AG04449 (cell line): ENCODE measurements around the gene ABL2.

Source experiments
- CTCF ChIA-PET: fragments of 350-600 bp; formaldehyde crosslinking; extraction: SDS; loops from one replicate; lab custom pipeline; 2021; ENCODE audit warnings: antibody characterized with exemption; lab: Yijun Ruan, JAX
- POLR2A ChIA-PET: fragments of 400-600, 350-600 bp; formaldehyde crosslinking; extraction: SDS; loops from one replicate; lab custom pipeline; 2020; ENCODE audit warnings: antibody characterized with exemption, inconsistent platforms; lab: Yijun Ruan, JAX
- DNase-seq: peaks from one replicate; pipeline ENCODE4 v3.0.0-alpha.2; 2010; ENCODE audit warnings: low read depth, low spot score
- H3K4me3 ChIP-seq: 2 replicates; pipeline ENCODE4 v1.5.1; 2011; ENCODE audit warnings: low read depth, mild to moderate bottlenecking, control low read depth, low read length
- TF ChIP-seq, protein P1 (sequence below): IDR thresholded peaks from one replicate; pipeline ENCODE4 v1.5.1; 2011; ENCODE audit warnings: mild to moderate bottlenecking, moderate library complexity, low read length, control low read depth, inconsistent platforms; ENCODE audit not compliant: insufficient read depth; ENCODE audit errors: missing control alignments

Gene ABL2

GRCh38 chr1:179080866-179081686, 148.4 kb downstream of the ABL2 start:
- CTCF ChIA-PET = interaction anchor here (0.7 to 7.4 kb wide), 10 partner anchors 12 to 734 kb away, joined by 3 to 76 read pairs (median 5); no protein-coding TSS in a partner anchor

DNA sequence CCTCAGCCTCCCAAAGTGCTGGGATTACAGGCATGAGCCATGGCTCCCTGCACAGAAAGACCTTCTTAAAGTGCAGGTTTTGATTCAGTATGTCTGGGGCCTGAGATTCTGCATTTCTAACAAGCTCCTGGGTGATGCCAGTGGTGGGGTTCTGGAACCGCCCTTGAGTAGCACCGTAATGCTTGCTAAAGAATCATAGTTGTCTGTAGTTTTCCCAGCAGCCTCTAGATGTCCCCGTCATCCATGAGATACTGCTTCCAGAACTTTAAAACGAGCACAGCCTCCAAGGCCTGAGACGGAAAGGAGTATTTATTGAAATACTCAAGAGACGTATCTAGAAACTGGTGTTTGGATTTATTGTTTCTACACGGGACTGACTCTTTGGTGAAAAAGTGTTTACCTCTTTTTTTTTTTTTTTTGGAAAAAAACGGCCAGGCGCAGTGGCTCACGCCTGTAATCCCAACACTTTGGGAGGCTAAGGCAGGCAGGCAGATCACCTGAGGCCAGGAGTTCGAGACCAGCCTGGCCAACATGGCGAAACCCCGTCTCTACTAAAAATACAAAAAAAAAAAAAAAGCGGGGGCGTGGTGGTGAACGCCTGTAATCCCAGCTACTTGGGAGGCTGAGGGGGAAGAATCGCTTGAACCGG, 150.2 kb downstream of the ABL2 start:
- ChIA-PET POLR2A (interaction anchor here (0.6 kb wide), 1 partner anchor 354 kb away, joined by 3 read pairs; no protein-coding TSS in a partner anchor), CTCF (interaction anchor here (0.6 to 7.4 kb wide), 43 partner anchors 8 to 779 kb away, joined by 3 to 76 read pairs (median 4); partner anchors contain the start of genes AXDND1 and SOAT1)
- TF ChIP-seq, protein P1, sequence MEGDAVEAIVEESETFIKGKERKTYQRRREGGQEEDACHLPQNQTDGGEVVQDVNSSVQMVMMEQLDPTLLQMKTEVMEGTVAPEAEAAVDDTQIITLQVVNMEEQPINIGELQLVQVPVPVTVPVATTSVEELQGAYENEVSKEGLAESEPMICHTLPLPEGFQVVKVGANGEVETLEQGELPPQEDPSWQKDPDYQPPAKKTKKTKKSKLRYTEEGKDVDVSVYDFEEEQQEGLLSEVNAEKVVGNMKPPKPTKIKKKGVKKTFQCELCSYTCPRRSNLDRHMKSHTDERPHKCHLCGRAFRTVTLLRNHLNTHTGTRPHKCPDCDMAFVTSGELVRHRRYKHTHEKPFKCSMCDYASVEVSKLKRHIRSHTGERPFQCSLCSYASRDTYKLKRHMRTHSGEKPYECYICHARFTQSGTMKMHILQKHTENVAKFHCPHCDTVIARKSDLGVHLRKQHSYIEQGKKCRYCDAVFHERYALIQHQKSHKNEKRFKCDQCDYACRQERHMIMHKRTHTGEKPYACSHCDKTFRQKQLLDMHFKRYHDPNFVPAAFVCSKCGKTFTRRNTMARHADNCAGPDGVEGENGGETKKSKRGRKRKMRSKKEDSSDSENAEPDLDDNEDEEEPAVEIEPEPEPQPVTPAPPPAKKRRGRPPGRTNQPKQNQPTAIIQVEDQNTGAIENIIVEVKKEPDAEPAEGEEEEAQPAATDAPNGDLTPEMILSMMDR = peak; percentile 63
- peak; percentile 38 for DNase-seq
- H3K4me3 ChIP-seq = no peak overlapping the region

More at GRCh38 chr1:179080866-179081686, 148.4 kb downstream of the ABL2 start:
- no peak for DNase-seq
- TF ChIP-seq, protein P1 = no peak
- POLR2A ChIA-PET = interaction anchor here (1.0 to 1.7 kb wide), 2 partner anchors 22 to 213 kb away, joined by 3 to 7 read pairs; partner anchors contain the start of gene SOAT1
- H3K4me3 ChIP-seq = peak overlapping the region; percentile 86

- POLR2A ChIA-PET = no interaction called here
- CTCF ChIA-PET = interaction anchor here (1.7 to 7.4 kb wide), 7 partner anchors 8 to 535 kb away, joined by 4 to 76 read pairs (median 11); partner anchors contain the start of gene SOAT1
- peak; percentile 17 for DNase-seq
Observed at GRCh38 chr1:179077396-179077795, 152.1 kb downstream of the ABL2 start.

DNA sequence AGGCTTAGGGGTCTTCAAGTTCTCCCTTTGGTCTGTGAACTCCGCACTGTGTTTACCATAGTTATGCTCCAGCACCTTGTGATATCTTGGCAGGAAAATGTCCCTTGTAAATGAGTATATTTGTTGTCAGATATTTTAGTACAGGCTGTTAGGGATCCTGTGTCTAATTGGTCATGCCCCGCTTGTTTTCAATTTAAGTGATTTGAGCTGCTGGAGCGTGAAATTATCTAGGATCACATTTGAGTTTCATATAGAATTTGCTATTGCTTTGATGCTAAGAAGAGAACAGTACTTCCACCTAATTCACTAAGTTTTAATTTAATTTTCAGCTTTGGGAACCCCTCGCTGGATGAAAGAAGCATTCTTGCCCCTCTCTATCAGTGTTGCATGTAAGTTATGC, 163.0 kb downstream of the ABL2 start:
- ChIA-PET POLR2A (no interaction called here), CTCF (interaction anchor here (2.1 kb wide), 1 partner anchor 12 kb away, joined by 11 read pairs; no protein-coding TSS in a partner anchor)
- TF ChIP-seq, protein P1 = no peak
- no peak for DNase-seq
- H3K4me3 ChIP-seq = no peak overlapping the region

More at GRCh38 chr1:179077396-179077795, 152.1 kb downstream of the ABL2 start:
- TF ChIP-seq, protein P1 = no peak
- no peak overlapping the region for H3K4me3 ChIP-seq

DNA sequence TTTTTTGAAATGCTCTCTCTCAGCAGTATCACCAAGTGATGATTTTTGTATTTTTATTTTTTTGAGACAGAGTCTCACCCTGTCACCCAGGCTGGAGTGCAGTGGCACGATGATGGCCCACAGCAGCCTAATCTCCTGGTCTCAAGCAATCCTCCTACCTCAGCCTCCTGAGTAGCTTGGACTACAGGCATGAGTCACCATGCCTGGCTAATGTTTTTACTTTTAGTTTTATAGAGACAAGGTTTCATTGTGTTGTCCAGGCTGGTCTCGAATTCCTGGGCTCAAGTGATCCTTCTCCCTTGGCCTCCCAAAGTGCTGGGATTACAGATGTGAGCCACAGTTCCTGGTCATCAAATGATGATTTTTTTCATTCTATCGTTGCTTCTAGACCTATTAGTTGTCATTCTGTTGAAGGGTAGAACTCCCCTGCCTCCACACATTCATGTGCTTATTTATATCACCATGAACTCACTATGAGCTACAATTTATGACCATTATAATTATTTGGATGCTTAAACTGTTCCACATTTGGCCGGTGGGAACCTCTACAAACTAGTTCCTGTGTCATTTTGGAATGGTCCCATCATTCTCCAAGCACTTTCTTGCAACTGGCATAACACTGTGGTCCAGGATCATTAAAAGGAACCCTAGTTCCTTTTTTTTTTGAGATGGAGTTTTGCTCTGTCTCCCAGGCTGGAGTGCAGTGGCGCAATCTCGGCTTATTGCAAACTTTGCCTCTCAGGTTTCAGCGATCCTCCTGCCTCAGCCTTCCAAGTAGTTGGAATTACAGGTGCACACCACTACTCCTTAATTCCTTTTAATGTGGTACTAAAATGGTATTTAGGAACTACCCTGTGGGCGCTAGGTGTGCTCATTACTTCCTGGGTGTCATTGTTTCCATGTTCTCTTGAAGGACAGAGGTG, 167.9 kb downstream of the ABL2 start:
- ChIA-PET POLR2A (interaction anchor here (0.6 kb wide), 1 partner anchor 123 kb away, joined by 3 read pairs; no protein-coding TSS in a partner anchor), CTCF (interaction anchor here (1.2 kb wide), 1 partner anchor 17 kb away, joined by 4 read pairs; no protein-coding TSS in a partner anchor)
- no peak overlapping the region for H3K4me3 ChIP-seq
- DNase-seq = no peak
- TF ChIP-seq, protein P1 = no peak
